NCI-H345 (cell line): ENCODE data around the gene RASL10B.
"Not testable (repeated sequence)": the region's sequence is repeated elsewhere in the genome, so short reads cannot be mapped to it uniquely, and the experiment has no call there.

ENCODE experiments used
- DNase-seq: peaks from one replicate; lab custom pipeline; 2025; lab: John Stamatoyannopoulos, UW

RASL10B gene

GRCh38 chr17:35742896-35743477 lies 11.5 kb downstream of the RASL10B start:
- no peak for DNase-seq

GRCh38 chr17:35743626-35744328 lies 12.3 kb downstream of the RASL10B start:
- DNase-seq, result no peak

GRCh38 chr17:35744830-35745229 lies 13.4 kb downstream of the RASL10B start:
- DNase-seq, result no peak

- no peak for DNase-seq
Observed at GRCh38 chr17:35745246-35745645, 13.8 kb downstream of the RASL10B start.

GRCh38 chr17:35745749-35746320 lies 14.4 kb downstream of the RASL10B start:
- no peak for DNase-seq

GRCh38 chr17:35747540-35748017 lies 16.1 kb downstream of the RASL10B start:
- peak; percentile 68 for DNase-seq

GRCh38 chr17:35748341-35748841 lies 17.0 kb downstream of the RASL10B start:
- DNase-seq, result no peak

GRCh38 chr17:35748979-35749378 lies 17.5 kb downstream of the RASL10B start:
- DNase-seq, result no peak

GRCh38 chr17:35749560-35750412 lies 18.3 kb downstream of the RASL10B start:
- DNase-seq, result no peak

GRCh38 chr17:35750526-35751395 lies 19.3 kb downstream of the RASL10B start:
- DNase-seq, result no peak

GRCh38 chr17:35751541-35751940 lies 20.1 kb downstream of the RASL10B start:
- not testable (repeated sequence) for DNase-seq

GRCh38 chr17:35752471-35752870 lies 21.0 kb downstream of the RASL10B start:
- no peak for DNase-seq

GRCh38 chr17:35752945-35753764 lies 21.7 kb downstream of the RASL10B start, which contains the start of gene GAS2L2:
GAS2L2 (minus strand) TSS chr17:35753239; CDS start chr17:35752850, 389 bp downstream.
- no peak for DNase-seq

GRCh38 chr17:35757243-35757642 lies 25.8 kb downstream of the RASL10B start:
- DNase-seq, result no peak

- no peak for DNase-seq
Observed at GRCh38 chr17:35760587-35760986, 29.1 kb downstream of the RASL10B start, which contains the start of gene C17orf50. C17orf50 (plus strand) TSS chr17:35760887; CDS start chr17:35760942, 55 bp downstream.

GRCh38 chr17:35761601-35762000 lies 30.2 kb downstream of the RASL10B start:
- no peak for DNase-seq

GRCh38 chr17:35763767-35764122 lies 32.3 kb downstream of the RASL10B start:
- DNase-seq, result no peak

GRCh38 chr17:35764123-35764991 lies 32.9 kb downstream of the RASL10B start:
- peak; percentile 90 for DNase-seq

GRCh38 chr17:35765086-35765710 lies 33.8 kb downstream of the RASL10B start:
- DNase-seq, result no peak
